Measurements from ENCODE around the gene DISC1.

Gene DISC1

GRCh38 chr1:231993968-231994455, 367.4 kb downstream of the DISC1 start:
- no peak for DNase-seq (ENCODE audit: low spot score)

- no peak for DNase-seq (ENCODE audit: low spot score)
These were observed 372.2 kb downstream of the DISC1 start for GRCh38 chr1:231998791-231999190.

GRCh38 chr1:232005300-232005699, 378.7 kb downstream of the DISC1 start:
- no peak for DNase-seq (ENCODE audit: low spot score)

- DNase-seq (ENCODE audit: low spot score), result peak; percentile 33
These were observed 383.2 kb downstream of the DISC1 start for GRCh38 chr1:232009741-232010140.

- DNase-seq (ENCODE audit: low spot score), result no peak
These were observed 385.4 kb downstream of the DISC1 start for GRCh38 chr1:232011961-232012360.

GRCh38 chr1:232012773-232013386, 386.3 kb downstream of the DISC1 start:
- peak; percentile 51 for DNase-seq (ENCODE audit: low spot score)

- DNase-seq (ENCODE audit: low spot score), result no peak
These were observed 388.4 kb downstream of the DISC1 start for GRCh38 chr1:232014941-232015340.

- DNase-seq (ENCODE audit: low spot score), result no peak
These were observed 390.0 kb downstream of the DISC1 start for GRCh38 chr1:232016616-232017015.

- DNase-seq (ENCODE audit: low spot score), result no peak
These were observed 390.5 kb downstream of the DISC1 start for GRCh38 chr1:232017057-232017456.

- DNase-seq (ENCODE audit: low spot score), result no peak
These were observed 391.2 kb downstream of the DISC1 start for GRCh38 chr1:232017759-232018158.

- DNase-seq (ENCODE audit: low spot score), result no peak
These were observed 391.8 kb downstream of the DISC1 start for GRCh38 chr1:232018231-232019025.

- no peak for DNase-seq (ENCODE audit: low spot score)
These were observed 392.4 kb downstream of the DISC1 start for GRCh38 chr1:232019026-232019340.

- DNase-seq (ENCODE audit: low spot score), result no peak
These were observed 393.8 kb downstream of the DISC1 start for GRCh38 chr1:232020352-232020751.

GRCh38 chr1:232029315-232029714, 402.7 kb downstream of the DISC1 start:
- DNase-seq (ENCODE audit: low spot score), result peak; percentile 41

- DNase-seq (ENCODE audit: low spot score), result no peak
These were observed 404.6 kb downstream of the DISC1 start for GRCh38 chr1:232031156-232031555.

- no peak for DNase-seq (ENCODE audit: low spot score)
These were observed 406.7 kb downstream of the DISC1 start for GRCh38 chr1:232033285-232033684.

GRCh38 chr1:232034556-232034955, 408.0 kb downstream of the DISC1 start:
- DNase-seq (ENCODE audit: low spot score), result no peak

- DNase-seq (ENCODE audit: low spot score), result no peak
These were observed 409.8 kb downstream of the DISC1 start for GRCh38 chr1:232036181-232036933.

GRCh38 chr1:232037774-232038388, 411.3 kb downstream of the DISC1 start:
- no peak for DNase-seq (ENCODE audit: low spot score)

GRCh38 chr1:232038706-232039677, 412.4 kb downstream of the DISC1 start:
- DNase-seq (ENCODE audit: low spot score), result peak; percentile 20

- no peak for DNase-seq (ENCODE audit: low spot score)
These were observed 413.7 kb downstream of the DISC1 start for GRCh38 chr1:232040260-232040659.

All from Ammon's horn (tissue), 1 donor.